NCI-H2081 treated with DMSO at 0.1 percent for 48 hours (cell line): ENCODE results near the gene ENOX1.
"Not testable (repeated sequence)": the region's sequence is repeated elsewhere in the genome, so short reads cannot be mapped to it uniquely, and the experiment has no call there.

Experiments
- DNase-seq: peaks from one replicate; lab custom pipeline; 2025; lab: John Stamatoyannopoulos, UW

The ENOX1 gene

GRCh38 chr13:43354153-43354945 lies 432.4 kb downstream of the ENOX1 start:
- DNase-seq: no peak

GRCh38 chr13:43353631-43354030 lies 433.1 kb downstream of the ENOX1 start:
- DNase-seq: no peak

- not testable (repeated sequence) for DNase-seq
These were observed 435.2 kb downstream of the ENOX1 start for GRCh38 chr13:43351612-43352011.

DNA sequence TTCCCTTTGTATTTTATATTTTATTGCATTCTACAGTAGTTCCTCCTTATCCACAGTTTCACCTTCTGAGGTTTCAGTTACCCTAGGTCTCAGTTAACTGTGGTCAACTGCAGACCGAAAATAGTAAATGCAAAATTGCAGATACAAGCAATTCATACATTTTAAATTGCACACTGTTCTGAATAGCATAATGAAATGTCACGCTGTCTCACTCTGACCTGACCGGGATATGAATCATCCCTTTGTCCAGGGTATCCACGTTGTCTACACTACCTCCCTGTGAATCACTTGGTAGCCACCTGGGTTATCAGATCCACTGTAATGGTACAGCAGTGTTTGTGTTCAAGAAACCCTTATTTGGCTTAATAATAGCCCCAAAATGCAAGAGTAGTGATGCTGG lies 438.4 kb downstream of the ENOX1 start:
- no peak for DNase-seq

- no peak for DNase-seq
These were observed 438.9 kb downstream of the ENOX1 start for GRCh38 chr13:43347877-43348276.

DNA sequence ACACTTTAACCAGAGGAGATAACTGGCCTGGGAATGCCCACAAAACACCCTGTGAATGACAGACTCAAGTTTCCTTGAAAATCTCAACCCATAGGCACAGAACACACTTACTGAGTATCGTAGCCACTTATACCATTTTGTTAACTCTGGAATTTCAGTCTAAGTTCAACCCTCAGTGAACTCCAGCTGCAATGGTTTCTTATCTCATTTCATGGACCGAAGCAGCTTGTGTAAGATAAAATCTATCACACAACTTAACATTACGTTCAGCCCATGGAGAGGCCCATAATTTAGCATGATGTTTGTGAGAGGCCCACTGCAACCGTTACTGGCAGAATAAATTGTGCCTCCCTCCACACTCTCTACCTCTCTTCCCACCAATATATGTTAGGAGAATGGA lies 440.3 kb downstream of the ENOX1 start:
- DNase-seq: no peak

DNA sequence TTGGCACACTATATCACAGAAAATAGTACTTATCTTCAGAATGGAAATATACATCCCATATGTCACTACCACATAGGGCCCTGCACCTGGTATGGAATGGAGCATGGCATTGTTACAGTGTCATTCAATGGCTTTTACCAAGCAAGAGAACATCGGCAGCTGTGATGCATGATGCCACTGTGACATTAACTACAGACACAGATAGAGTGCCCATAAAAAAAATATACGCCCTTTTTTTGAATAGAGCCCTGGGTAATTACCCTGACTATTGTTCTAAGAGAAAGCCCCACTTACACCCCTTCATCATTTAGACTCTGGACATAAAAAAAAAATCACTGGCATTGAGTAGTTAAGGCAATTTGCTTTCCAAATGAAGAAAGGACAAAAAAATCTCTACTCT lies 443.1 kb downstream of the ENOX1 start:
- DNase-seq: peak; percentile 58

GRCh38 chr13:43339805-43340550 lies 446.8 kb downstream of the ENOX1 start:
- DNase-seq: no peak

DNA sequence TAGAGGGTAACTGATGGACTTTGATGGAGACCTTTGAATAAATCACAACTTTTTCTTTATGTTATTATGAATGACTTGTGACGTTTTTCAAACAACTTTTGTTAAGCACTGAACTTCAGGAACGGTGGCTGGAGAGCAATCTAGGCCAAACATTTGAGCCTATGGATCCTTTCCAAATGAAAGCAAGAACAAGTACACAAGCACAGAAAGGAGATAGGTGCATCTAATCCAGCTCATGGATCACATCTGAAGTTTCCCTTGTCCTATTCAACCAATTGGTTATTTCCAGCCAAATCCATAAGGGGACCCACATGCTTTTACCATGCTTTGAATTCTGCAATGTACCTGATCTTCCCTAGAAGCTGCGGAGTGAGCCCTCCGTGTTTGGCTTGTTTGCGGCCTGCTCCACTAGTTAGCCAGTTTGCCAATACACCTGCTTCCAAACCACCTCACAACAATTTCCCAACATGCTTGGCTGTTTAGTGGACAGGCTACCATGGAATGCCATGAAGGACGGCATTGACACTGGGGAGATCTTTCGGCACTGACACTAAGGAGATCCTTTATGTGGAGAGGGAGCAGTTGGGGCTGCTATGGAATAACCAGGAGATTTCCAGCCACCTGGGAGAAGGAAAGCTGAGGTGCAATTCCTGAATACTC lies 447.5 kb downstream of the ENOX1 start:
- no peak for DNase-seq

- DNase-seq: no peak
These were observed 451.0 kb downstream of the ENOX1 start for GRCh38 chr13:43335764-43336163.

- peak; percentile 42 for DNase-seq
These were observed 453.6 kb downstream of the ENOX1 start for GRCh38 chr13:43333176-43333575.

DNA sequence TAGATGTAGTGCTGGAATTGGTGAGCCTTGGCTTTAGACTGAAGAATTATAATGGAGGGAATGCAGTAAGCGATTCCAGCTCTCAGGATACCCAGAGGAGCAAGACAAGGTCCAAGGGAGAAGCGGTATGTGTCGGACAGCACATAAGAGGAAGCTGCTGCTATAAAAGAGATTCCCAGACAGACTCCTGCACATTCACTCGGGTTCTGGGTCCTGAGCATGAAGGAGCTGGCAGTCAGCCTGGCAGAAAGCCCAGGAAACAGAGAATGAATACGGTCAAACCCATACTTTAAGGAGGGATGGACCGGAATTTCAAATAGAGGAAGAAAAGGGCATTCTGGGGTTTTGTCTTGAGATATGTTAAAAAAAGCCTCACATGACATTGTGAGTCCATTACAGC lies 455.1 kb downstream of the ENOX1 start:
- DNase-seq: no peak

GRCh38 chr13:43329702-43330101 lies 457.1 kb downstream of the ENOX1 start:
- no peak for DNase-seq

GRCh38 chr13:43328907-43329306 lies 457.9 kb downstream of the ENOX1 start:
- DNase-seq: no peak

GRCh38 chr13:43326100-43326499 lies 460.7 kb downstream of the ENOX1 start:
- DNase-seq: no peak

DNA sequence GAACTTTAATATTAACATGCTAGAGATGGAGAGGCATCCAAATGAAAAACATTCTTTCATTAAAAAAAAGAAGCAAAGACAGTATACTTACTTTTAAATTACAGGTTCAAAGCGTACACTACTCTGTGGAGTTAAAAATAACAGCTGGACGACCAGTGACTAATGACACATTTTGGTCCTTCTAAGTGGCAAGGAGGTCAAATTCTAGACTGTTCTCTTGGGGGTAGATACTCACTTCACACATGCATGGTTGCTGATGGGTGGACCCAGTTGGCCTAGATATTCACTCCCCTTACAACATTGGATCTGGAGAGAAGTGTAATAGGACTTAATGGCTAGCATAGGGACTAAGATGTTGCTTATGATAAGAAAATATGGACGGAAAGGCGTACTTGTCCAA lies 461.1 kb downstream of the ENOX1 start:
- no peak for DNase-seq

DNA sequence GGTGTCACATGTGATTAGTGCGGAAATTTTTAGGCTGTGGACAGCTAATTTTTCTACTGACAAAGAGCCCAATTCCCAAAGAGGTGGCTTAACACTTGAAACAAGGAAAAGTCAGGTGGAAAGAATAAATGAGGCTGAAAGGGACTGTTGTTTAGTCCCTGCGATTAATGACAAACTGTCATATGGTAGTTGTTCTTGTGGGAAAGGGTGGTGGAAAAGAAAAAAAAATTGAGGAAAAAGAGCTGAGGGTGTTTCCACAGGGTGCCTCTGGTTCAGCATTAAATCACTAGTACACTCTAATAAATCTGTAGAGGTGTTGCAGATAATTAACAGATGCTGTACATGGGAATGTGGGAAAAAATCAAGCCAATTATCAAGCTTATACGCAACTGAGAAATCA lies 462.6 kb downstream of the ENOX1 start:
- DNase-seq: no peak

- no peak for DNase-seq
These were observed 466.9 kb downstream of the ENOX1 start for GRCh38 chr13:43319617-43320444.

GRCh38 chr13:43316946-43317353 lies 469.8 kb downstream of the ENOX1 start:
- DNase-seq: no peak

- no peak for DNase-seq
These were observed 470.5 kb downstream of the ENOX1 start for GRCh38 chr13:43316281-43316680.

DNA sequence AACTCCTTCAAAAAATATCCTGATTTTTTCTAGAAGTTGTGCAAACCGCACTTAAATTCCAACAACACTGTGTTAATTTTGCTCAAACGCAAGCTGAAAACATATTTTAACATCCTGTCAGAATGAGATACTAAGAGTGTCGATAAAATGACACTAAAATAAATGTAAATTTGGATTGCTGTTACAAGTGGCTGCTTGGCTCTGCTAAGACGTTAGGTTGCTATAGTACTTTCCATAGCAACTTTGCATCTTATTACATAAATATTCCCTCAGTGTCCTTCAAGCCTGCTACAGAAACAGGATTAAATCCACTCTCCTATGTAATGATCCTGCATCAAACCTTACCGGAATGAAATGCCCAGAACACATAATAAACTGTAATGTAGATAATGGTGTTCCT lies 471.2 kb downstream of the ENOX1 start:
- no peak for DNase-seq

GRCh38 chr13:43309311-43309710 lies 477.5 kb downstream of the ENOX1 start:
- no peak for DNase-seq
